H1 (cell line): ENCODE results near the gene MICOS13. TPM values are rescaled to one million over a fixed set of nuclear protein-coding genes. Genes with fewer than 3 reads are reported as not detected.
A peak's percentile ranks its signal among the peaks of the same experiment; 100 is the strongest.

Experiments used
- CTCF ChIA-PET: fragments of 300-600 bp; sonication (Branson Sonifier 250); formaldehyde crosslinking; loops from one replicate; lab custom pipeline; 2021; ENCODE audit not compliant: partially characterized antibody; lab: Charles Lee
- POLR2A ChIA-PET: fragments of 300-600 bp; sonication (Branson Sonifier 250); formaldehyde crosslinking; loops from one replicate; lab custom pipeline; 2021; ENCODE audit warnings: inconsistent platforms; ENCODE audit not compliant: partially characterized antibody; lab: Charles Lee
- DNase-seq, 2 experiments: peaks; one replicate each; pipeline versions ENCODE4 v3.0.0 to v3.0.0-alpha.2; 2010 to 2022; ENCODE audit warnings: low spot score in 2 of 2, low read depth in 1 of 2, mixed read lengths in 1 of 2
- FAIRE-seq: peaks from 2 replicates; lab custom pipeline; 2011; peaks lifted over from hg19 to GRCh38; lab: Jason Lieb, UNC
- H2AFZ ChIP-seq: 2 replicates; pipeline ENCODE4 v1.8.1; 2012; ENCODE audit warnings: low read length, inconsistent platforms
- H2AK5ac ChIP-seq: 2 replicates; pipeline ENCODE4 v1.6.1; 2013; ENCODE audit warnings: low read depth, low read length
- H2BK120ac ChIP-seq: replicated peaks from 2 replicates; pipeline ENCODE3; 2013; ENCODE audit warnings: low read depth, low read length, inconsistent platforms
- H2BK12ac ChIP-seq: 2 replicates; pipeline ENCODE4 v1.6.1; 2013; ENCODE audit warnings: low read depth, low read length
- H2BK15ac ChIP-seq: 2 replicates; pipeline ENCODE4 v1.6.1; 2013; ENCODE audit warnings: low read length
- H2BK20ac ChIP-seq: 2 replicates; pipeline ENCODE4 v1.6.1; 2013; ENCODE audit warnings: low read length
- H2BK5ac ChIP-seq: 2 replicates; pipeline ENCODE4 v1.6.1; 2013; ENCODE audit warnings: low read depth, low read length
- H3K14ac ChIP-seq: 2 replicates; pipeline ENCODE4 v1.6.1; 2013; ENCODE audit warnings: inconsistent platforms; ENCODE audit not compliant: insufficient read length
- H3K18ac ChIP-seq: 2 replicates; pipeline ENCODE4 v1.6.1; 2013; ENCODE audit warnings: low read length; ENCODE audit errors: extremely low read depth
- H3K23ac ChIP-seq: 2 replicates; pipeline ENCODE4 v1.6.1; 2013; ENCODE audit warnings: inconsistent platforms; ENCODE audit not compliant: insufficient read length
- H3K23me2 ChIP-seq: 2 replicates; pipeline ENCODE4 v1.6.1; 2013; ENCODE audit warnings: low read depth, low read length
- H3K27ac ChIP-seq: 2 replicates; pipeline ENCODE4 v1.6.1; 2011; ENCODE audit warnings: low read depth, low read length, inconsistent platforms
- H3K27me3 ChIP-seq, 4 experiments: replicated peaks in 1 of 4; 1 replicate in 1 of 4; 2 replicates in 3 of 4; pipeline versions ENCODE4 v1.6.1 to v1.8.1; 2011 to 2013; ENCODE audit warnings: low read length in 3 of 4, mild to moderate bottlenecking in 3 of 4, inconsistent platforms in 2 of 4, mixed read lengths in 2 of 4, moderate library complexity in 1 of 4; ENCODE audit not compliant: control insufficient read depth in 3 of 4, insufficient read depth in 3 of 4; ENCODE audit errors: extremely low read depth in 1 of 4
- H3K36me3 ChIP-seq, 4 experiments: 2 replicates each; pipeline versions ENCODE4 v1.6.1 to v1.8.1; 2011 to 2013; ENCODE audit warnings: mild to moderate bottlenecking in 4 of 4, low read length in 3 of 4, moderate library complexity in 2 of 4, control low read depth in 1 of 4, inconsistent platforms in 1 of 4; ENCODE audit not compliant: insufficient read depth in 4 of 4, control insufficient read depth in 2 of 4
- H3K4ac ChIP-seq: replicated peaks from 2 replicates; pipeline ENCODE3; 2013; ENCODE audit warnings: low read length, low read depth, mixed read lengths, inconsistent platforms; ENCODE audit not compliant: insufficient read length
- H3K4me1 ChIP-seq, 4 experiments: replicated peaks in 1 of 4; 1 replicate in 1 of 4; 2 replicates in 3 of 4; pipeline versions ENCODE4 v1.6.1 to v1.8.1; 2011 to 2013; ENCODE audit warnings: low read length in 3 of 4, inconsistent platforms in 2 of 4, mixed read lengths in 1 of 4; ENCODE audit not compliant: insufficient read depth in 4 of 4, control insufficient read depth in 3 of 4
- H3K4me2 ChIP-seq, 2 experiments: 2 replicates each; pipeline versions ENCODE4 v1.6.1 to v1.8.1; 2011 to 2013; ENCODE audit warnings: low read depth in 2 of 2, low read length in 2 of 2, control low read depth in 1 of 2, inconsistent platforms in 1 of 2, mild to moderate bottlenecking in 1 of 2; ENCODE audit not compliant: insufficient read depth in 1 of 2
- H3K4me3 ChIP-seq, 4 experiments: fragments of 200-600, 300-600 bp in 1 of 4; sonication (generic), shearing (Covaris generic), sonication (Bioruptor Twin) in 1 of 4; 2 replicates each; pipeline versions ENCODE4 v1.5.1 to v1.8.1; 2011 to 2016; ENCODE audit warnings: low read length in 4 of 4, low read depth in 3 of 4, control low read depth in 2 of 4, inconsistent platforms in 2 of 4, mild to moderate bottlenecking in 2 of 4, mixed read lengths in 1 of 4, moderate library complexity in 1 of 4; ENCODE audit not compliant: insufficient read depth in 2 of 4; ENCODE audit errors: extremely low read depth in 1 of 4
- H3K56ac ChIP-seq: replicated peaks from 2 replicates; pipeline ENCODE3; 2013; ENCODE audit warnings: low read depth, mild to moderate bottlenecking, mixed read lengths, low read length, inconsistent platforms; ENCODE audit not compliant: insufficient read length
- H3K79me1 ChIP-seq: 2 replicates; pipeline ENCODE4 v1.6.1; 2013; ENCODE audit warnings: low read depth, low read length, control low read depth
- H3K79me2 ChIP-seq, 2 experiments: 2 replicates each; pipeline versions ENCODE4 v1.6.1 to v1.8.1; 2012 to 2013; ENCODE audit warnings: low read length in 2 of 2, mild to moderate bottlenecking in 2 of 2, inconsistent platforms in 1 of 2; ENCODE audit not compliant: insufficient read depth in 2 of 2, control insufficient read depth in 1 of 2
- H3K9ac ChIP-seq, 4 experiments: replicated peaks in 1 of 4; 1 replicate in 1 of 4; 2 replicates in 3 of 4; pipeline versions ENCODE4 v1.6.1 to v1.8.1; 2011 to 2013; ENCODE audit warnings: low read depth in 3 of 4, low read length in 3 of 4, control low read depth in 2 of 4, mild to moderate bottlenecking in 2 of 4, moderate library complexity in 2 of 4, inconsistent platforms in 1 of 4; ENCODE audit errors: extremely low read depth in 1 of 4
- H3K9me3 ChIP-seq, 2 experiments: 2 replicates each; pipeline versions ENCODE4 v1.6.1 to v1.8.1; 2012 to 2013; ENCODE audit warnings: mild to moderate bottlenecking in 2 of 2, moderate library complexity in 2 of 2, control low read depth in 1 of 2, inconsistent platforms in 1 of 2, low read depth in 1 of 2, low read length in 1 of 2, mixed read lengths in 1 of 2; ENCODE audit not compliant: insufficient read depth in 2 of 2
- H4K20me1 ChIP-seq, 2 experiments: replicated peaks in 1 of 2; 2 replicates each; pipeline versions ENCODE3 to v1.8.1; 2011 to 2013; ENCODE audit warnings: inconsistent platforms in 2 of 2, low read length in 2 of 2, mild to moderate bottlenecking in 1 of 2; ENCODE audit not compliant: insufficient read depth in 2 of 2, control insufficient read depth in 1 of 2
- H4K5ac ChIP-seq: 2 replicates; pipeline ENCODE4 v1.6.1; 2013; ENCODE audit warnings: low read length, low read depth, mixed read lengths, inconsistent platforms; ENCODE audit not compliant: insufficient read length
- H4K8ac ChIP-seq: 2 replicates; pipeline ENCODE4 v1.8.0; 2013; ENCODE audit warnings: mild to moderate bottlenecking, moderate library complexity, low read length, inconsistent platforms; ENCODE audit not compliant: insufficient read depth; ENCODE audit errors: extremely low read depth
- H4K91ac ChIP-seq: replicated peaks from 2 replicates; pipeline ENCODE3; 2013; ENCODE audit warnings: low read length, mixed read lengths, inconsistent platforms; ENCODE audit not compliant: insufficient read length
- EGR1 ChIP-seq: IDR thresholded peaks from 2 replicates; pipeline ENCODE4 v1.6.1; 2011; ENCODE audit warnings: low read depth, low read length, borderline replicate concordance
- NANOG ChIP-seq: IDR thresholded peaks from 2 replicates; pipeline ENCODE4 v1.6.1; 2011; ENCODE audit warnings: low read length, low read depth, mild to moderate bottlenecking, inconsistent platforms; ENCODE audit not compliant: insufficient read depth, poor library complexity, severe bottlenecking
- NRF1 ChIP-seq: IDR thresholded peaks from 2 replicates; pipeline ENCODE4 v1.6.1; 2011; ENCODE audit warnings: mild to moderate bottlenecking, low read depth, low read length, improper control_type of control experiment
- POLR2A ChIP-seq, 2 experiments: IDR thresholded peaks; 1 replicate in 1 of 2; 2 replicates in 1 of 2; pipeline ENCODE4 v1.6.1; 2011; ENCODE audit warnings: low read depth in 2 of 2, low read length in 2 of 2, mild to moderate bottlenecking in 2 of 2; ENCODE audit errors: control extremely low read depth in 1 of 2
- POLR2AphosphoS5 ChIP-seq: IDR thresholded peaks from 2 replicates; pipeline ENCODE4 v1.6.1; 2011; ENCODE audit warnings: low read depth, low read length
- SIX5 ChIP-seq: IDR thresholded peaks from 2 replicates; pipeline ENCODE4 v1.6.1; 2011; ENCODE audit warnings: mild to moderate bottlenecking, low read depth, low read length
- TAF7 ChIP-seq: optimal IDR thresholded peaks from 2 replicates; pipeline ENCODE3; 2011; ENCODE audit warnings: low read depth, mild to moderate bottlenecking, inconsistent platforms, low read length, moderate library complexity, borderline replicate concordance
- TCF12 ChIP-seq: IDR thresholded peaks from 2 replicates; pipeline ENCODE4 v1.6.1; 2011; ENCODE audit warnings: low read depth, mild to moderate bottlenecking, low read length
- WGBS, 2 experiments: shearing (Covaris generic) in 1 of 2; methylation state at CpG; one replicate each; pipeline versions ENCODE4 v1.1.6 to v1.1.7; 2013 to 2015; ENCODE audit warnings: low lambda C conversion rate in 2 of 2, mixed read lengths in 2 of 2, inconsistent platforms in 1 of 2, low coverage in 1 of 2, missing lambda C conversion rate in 1 of 2; ENCODE audit not compliant: insufficient replicate concordance in 2 of 2, insufficient coverage in 1 of 2, insufficient read length in 1 of 2; ENCODE audit errors: extremely low coverage in 1 of 2, missing lambda C conversion rate in 1 of 2; 5-methylcytosine and 5-hydroxymethylcytosine counted together
- polyA plus RNA-seq, 7 experiments: library from polyadenylated mRNA; depleted of rRNA in 3 of 7; stranded (reverse) in 5 of 7; unstranded in 2 of 7; fragments of >200 nt in 5 of 7; fragments of 200-250 nt in 2 of 7; gene quantifications; 1 replicate in 5 of 7; 2 replicates in 1 of 7; 4 replicates in 1 of 7; pipeline versions ENCODE4 v1.2.1 to v1.2.3, GENCODE V29; 2011 to 2013; ENCODE audit warnings: missing spikeins in 2 of 7, mixed read lengths in 2 of 7
- total RNA-seq: library from RNA; stranded (reverse); fragmentation: NEBNext Ultra II Directional; extraction: Animal tissue kit (Norgen Biotek cat#: 25700); gene quantifications from 2 replicates; pipeline ENCODE4 v1.2.1, GENCODE V29; 2021

Gene MICOS13
- total and polyA plus RNA-seq, 2 of the 8 experiments (the other 6 are each of a cell fraction or from before 2014, with no cell fraction given): 17.3 to 36.1 TPM

GRCh38 chr19:5692723-5693194, 12.4 kb upstream of the MICOS13 start:
- H3K36me3 ChIP-seq: peaks cover 32 to 62% (median 57%) of the 10 kb centered on the region in 4 experiments
- no peak overlapping the region for H3K14ac ChIP-seq
- peak overlapping the region; percentile 9; the same call in 1 of the 2 replicates for H4K8ac ChIP-seq
- H3K9ac ChIP-seq: no peak overlapping the region
- H2BK20ac ChIP-seq: no peak overlapping the region
- peaks cover 10 to 39% of the 10 kb centered on the region in 2 experiments for H3K79me2 ChIP-seq
- no peaks in the 10 kb centered on the region for H3K9me3 ChIP-seq
- no peaks in the 10 kb centered on the region; a peak in 1 of 7 replicates for H3K4me1 ChIP-seq
- H3K79me1 ChIP-seq: peaks cover 6% of the 10 kb centered on the region
- ChIA-PET POLR2A (interaction anchor here (1.0 to 15.6 kb wide), 6 partner anchors 10 to 90 kb away, joined by 3 to 620 read pairs (median 4); partner anchors contain the start of genes CATSPERD, LONP1, SAFB and SAFB2), CTCF (no interaction called here)
- FAIRE-seq (no peak), DNase-seq (no peak)
- H3K4me2 ChIP-seq: no peak overlapping the region; a peak in 1 of 4 replicates
- H3K4me3 ChIP-seq: no peak overlapping the region
- H2BK12ac ChIP-seq: no peak overlapping the region
- no peak overlapping the region for H3K56ac ChIP-seq
- no peak overlapping the region; the same call in 1 of the 2 replicates for H2BK5ac ChIP-seq
- H3K27ac ChIP-seq: no peak overlapping the region
- H2AK5ac ChIP-seq: no peak overlapping the region
- H3K4ac ChIP-seq: no peak overlapping the region
- no peak overlapping the region for H4K91ac ChIP-seq
- H3K23ac ChIP-seq: no peak overlapping the region
- no peak overlapping the region for H2AFZ ChIP-seq
- no peak overlapping the region for H4K5ac ChIP-seq
- whole genome bisulfite sequencing, 2 experiments: 89% methylated on average over 7 of the region's 7 CpGs; no CpG with 5 or more reads in 1 of the 2 experiments
- no peak overlapping the region for H2BK120ac ChIP-seq
- H3K23me2 ChIP-seq: peaks cover 2% of the 10 kb centered on the region; the same call in 1 of the 2 replicates
- H3K18ac ChIP-seq: no peak overlapping the region
- H3K27me3 ChIP-seq: no peaks in the 10 kb centered on the region
- peaks cover 43 to 46% of the 10 kb centered on the region in 2 experiments for H4K20me1 ChIP-seq
- no peak overlapping the region for H2BK15ac ChIP-seq
- TF ChIP-seq NANOG (no peak), TCF12 (no peak), POLR2AphosphoS5 (no peak; the same call in 1 of the 2 replicates), POLR2A (IDR thresholded peaks at IDR 0.05; ENCODE audit: control extremely low read depth in 1 of 2, low read depth in 2 of 2, low read length in 2 of 2) (peak in 1 of 2 experiments; percentile 55; a peak in 2 of 3 replicates), EGR1 (no peak), TAF7 (no peak), SIX5 (no peak), NRF1 (no peak)
